Gastrocnemius medialis (tissue), 4 donors: ENCODE data around the gene PLEKHN1.

Experiments used
- POLR2A ChIP-seq, 2 donors: fragments of 450-650 bp; IDR thresholded peaks; one replicate each; pipeline ENCODE4 v1.6.1; 2017; ENCODE audit warnings: antibody characterized with exemption in 2 of 2, mild to moderate bottlenecking in 2 of 2, moderate library complexity in 2 of 2
- TF ChIP-seq, protein P1 (sequence below), 5 experiments: fragments of 450-650 bp in 3 of 5; fragments of 200-600 bp in 2 of 5; sonication (generic) in 2 of 5; IDR thresholded peaks in 4 of 5; conservative IDR thresholded peaks in 1 of 5; 1 replicate in 4 of 5; 2 replicates in 1 of 5; pipeline ENCODE4 v1.5.1; 2016 to 2019; ENCODE audit warnings: antibody characterized with exemption in 5 of 5, mild to moderate bottlenecking in 3 of 5, moderate library complexity in 3 of 5

- TF ChIP-seq POLR2A (IDR thresholded peaks at IDR 0.05), result peak; percentile 95
- TF ChIP-seq, protein P1, sequence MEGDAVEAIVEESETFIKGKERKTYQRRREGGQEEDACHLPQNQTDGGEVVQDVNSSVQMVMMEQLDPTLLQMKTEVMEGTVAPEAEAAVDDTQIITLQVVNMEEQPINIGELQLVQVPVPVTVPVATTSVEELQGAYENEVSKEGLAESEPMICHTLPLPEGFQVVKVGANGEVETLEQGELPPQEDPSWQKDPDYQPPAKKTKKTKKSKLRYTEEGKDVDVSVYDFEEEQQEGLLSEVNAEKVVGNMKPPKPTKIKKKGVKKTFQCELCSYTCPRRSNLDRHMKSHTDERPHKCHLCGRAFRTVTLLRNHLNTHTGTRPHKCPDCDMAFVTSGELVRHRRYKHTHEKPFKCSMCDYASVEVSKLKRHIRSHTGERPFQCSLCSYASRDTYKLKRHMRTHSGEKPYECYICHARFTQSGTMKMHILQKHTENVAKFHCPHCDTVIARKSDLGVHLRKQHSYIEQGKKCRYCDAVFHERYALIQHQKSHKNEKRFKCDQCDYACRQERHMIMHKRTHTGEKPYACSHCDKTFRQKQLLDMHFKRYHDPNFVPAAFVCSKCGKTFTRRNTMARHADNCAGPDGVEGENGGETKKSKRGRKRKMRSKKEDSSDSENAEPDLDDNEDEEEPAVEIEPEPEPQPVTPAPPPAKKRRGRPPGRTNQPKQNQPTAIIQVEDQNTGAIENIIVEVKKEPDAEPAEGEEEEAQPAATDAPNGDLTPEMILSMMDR (IDR thresholded peaks at IDR 0.05 in 4 of 5, conservative IDR thresholded peaks at IDR 0.05 in 1 of 5), result peak in 2 of 5 experiments; percentile 16 to 25
Observed at GRCh38 chr1:980602-981395, 14.5 kb downstream of the PLEKHN1 start.
